ENCODE data around the gene GRK3.

GRK3 gene

DNA sequence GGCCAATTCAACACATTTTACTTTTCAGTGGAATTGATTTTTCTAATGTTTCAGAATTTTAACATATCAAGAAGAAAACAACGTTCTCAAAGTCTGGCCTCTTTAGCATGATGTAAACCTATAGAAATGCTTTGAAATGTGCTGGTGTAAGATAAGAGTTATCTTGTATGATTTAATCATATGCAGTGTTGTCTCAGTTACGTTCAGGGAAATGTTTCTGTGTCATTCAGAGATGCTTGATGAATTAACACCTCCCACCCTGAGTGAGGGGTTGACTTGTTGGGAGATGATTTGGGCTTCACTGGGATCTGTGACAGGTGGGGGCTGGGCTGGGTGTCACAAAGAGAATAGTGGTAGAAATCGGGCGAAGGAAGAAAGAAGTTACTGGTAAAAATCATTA, 161.8 kb downstream of the GRK3 start:
- DNase-seq (ENCODE audit: low read depth in 2 of 3, low spot score in 2 of 3): no peak

- no peak for DNase-seq (ENCODE audit: low read depth in 2 of 3, low spot score in 2 of 3)
Measured at GRCh38 chr22:25728071-25728470, 163.6 kb downstream of the GRK3 start.

DNA sequence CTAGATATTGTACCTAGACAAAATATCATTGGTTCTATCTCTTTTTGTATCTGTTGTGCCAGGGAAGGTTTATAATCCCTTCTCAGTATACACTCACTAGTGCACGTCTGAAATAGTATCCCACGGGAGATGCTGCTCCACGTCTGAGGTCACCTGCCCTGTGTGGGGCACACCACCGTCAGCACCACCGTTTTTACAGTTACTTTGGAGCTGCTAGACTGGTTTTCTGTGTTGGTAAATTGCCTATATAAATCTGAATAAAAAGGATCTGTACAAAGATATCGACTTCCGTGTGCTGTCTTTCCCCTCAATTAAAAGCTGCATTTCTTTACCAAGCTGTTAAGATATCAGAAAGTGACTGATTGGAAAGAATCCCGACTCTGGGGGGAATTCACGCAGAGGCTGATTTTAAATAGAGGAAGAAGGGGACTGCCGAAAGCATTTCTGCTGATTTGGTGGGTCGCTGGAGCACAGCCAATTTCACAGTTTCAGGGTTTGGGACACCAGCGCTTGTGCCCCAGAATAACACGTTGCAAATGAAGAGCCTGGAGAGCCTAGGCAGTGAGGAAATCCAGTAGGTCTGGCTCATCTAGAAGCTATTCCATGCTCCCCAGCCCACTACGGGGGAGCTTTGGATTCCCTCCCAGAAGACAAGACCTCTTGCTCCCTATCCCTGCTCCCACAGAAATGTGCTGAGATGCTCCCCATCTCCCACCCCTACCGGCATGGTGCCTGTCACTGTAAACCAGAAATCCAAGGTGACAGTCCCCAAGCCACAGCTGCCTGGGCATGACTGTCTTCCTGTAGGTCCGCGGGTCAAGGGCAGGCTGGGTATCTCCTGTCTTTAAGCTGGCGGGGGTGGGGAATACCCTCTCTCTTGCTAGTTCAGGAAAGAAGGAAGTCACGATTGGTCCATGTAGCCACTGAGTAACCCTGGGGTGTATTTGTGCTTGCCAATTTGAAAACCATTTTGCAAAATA, 164.8 kb downstream of the GRK3 start:
- no peak for DNase-seq (ENCODE audit: low read depth in 2 of 3, low spot score in 2 of 3)

DNA sequence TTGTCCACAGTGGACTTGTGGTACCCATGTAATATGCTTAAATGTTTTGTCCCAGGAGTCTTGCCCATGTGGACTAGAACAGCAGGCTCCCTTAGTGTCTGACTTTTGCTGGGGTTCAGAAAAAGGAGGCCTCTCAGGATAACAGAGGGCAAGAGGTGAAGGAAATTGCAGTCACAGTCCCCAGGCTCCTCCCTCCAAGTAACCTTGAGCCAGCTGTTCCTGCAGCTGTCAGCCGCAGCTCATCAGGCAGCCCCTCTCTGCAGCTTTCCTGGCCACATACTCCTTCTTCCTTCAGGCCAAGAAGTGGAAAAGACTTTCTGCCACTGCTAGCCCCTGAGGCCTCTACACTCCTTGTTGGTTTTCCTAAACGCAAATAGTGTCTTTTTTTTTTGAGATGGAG, 171.2 kb downstream of the GRK3 start:
- DNase-seq (ENCODE audit: low read depth in 2 of 3, low spot score in 2 of 3): no peak

DNA sequence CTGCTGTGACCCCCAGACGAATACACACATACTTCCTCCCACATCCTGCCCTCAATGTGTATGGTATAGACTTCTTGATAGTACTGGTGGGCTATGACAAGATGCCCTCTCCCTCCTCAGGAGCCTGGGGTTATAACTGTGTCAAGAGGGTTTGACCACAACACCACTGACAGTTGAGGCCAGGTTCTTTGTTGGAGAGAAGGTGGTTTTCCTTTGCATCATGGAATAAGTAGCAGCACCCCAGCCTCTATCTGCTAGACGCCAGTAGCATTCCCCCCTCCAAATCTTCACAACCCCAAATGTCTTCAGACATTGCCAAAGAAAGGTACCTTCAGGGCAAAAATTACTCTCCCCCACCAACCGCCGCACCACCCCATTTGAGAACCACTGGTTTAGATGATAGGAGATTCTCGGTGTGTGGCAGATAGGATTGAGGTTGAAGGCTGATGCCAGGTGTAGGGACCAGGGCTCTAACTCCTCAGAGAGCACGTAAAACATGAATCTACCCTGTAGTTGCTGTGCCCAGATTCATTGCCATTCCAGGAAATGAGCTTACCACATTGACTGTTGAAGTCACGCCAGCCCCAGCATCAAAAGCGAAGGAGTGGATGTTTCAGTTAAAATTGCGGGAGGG, 172.0 kb downstream of the GRK3 start:
- peak in 2 of 3 experiments; percentile 16 to 23 for DNase-seq (ENCODE audit: low read depth in 2 of 3, low spot score in 2 of 3)

- no peak for DNase-seq (ENCODE audit: low read depth in 2 of 3, low spot score in 2 of 3)
Measured at GRCh38 chr22:25739659-25740344, 175.3 kb downstream of the GRK3 start.

GRCh38 chr22:25741692-25742626, 177.5 kb downstream of the GRK3 start, which contains the start of gene MYO18B:
TSS of gene MYO18B (plus strand) at chr22:25742188. CDS start at chr22:25761093, 18,905 bp downstream.
- no peak for DNase-seq (ENCODE audit: low read depth in 2 of 3, low spot score in 2 of 3)

DNA sequence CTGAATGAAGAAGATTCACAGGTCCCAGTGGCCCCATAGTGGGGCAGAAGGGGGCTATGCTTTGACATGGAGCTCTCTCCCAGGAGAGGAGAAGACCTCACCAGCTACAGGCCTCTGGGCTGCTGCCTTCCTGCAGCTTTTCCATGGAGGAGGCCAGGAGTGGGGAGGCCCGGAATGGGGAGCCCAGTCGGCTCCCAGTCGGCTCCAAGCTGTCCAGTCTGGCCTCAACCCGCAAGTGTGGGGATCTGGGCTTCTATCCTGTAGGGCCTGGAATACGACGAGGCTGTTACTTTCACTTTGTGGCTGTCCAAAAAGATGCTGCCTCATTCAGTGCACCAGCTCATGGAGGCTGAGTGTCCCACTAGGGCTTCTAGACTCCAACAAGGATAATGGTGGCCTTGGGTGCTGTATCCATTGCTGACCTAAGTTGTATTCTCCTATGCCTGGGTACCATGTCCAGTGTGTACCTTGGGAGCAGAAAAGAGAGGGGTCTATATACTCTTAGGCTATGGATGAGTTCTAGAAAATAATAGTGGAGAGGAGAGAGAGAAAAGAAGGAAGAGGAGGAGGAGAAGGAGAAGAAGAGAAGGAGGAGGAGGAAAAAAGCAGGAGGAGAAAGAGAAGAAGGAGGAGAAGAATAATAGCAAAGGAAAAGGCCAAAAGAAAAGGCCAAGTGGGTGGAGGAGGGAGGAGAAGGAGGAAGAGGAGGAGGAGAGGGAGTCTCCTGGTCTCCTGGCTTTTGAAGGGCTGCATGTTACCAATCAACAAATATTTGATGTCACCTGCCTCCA, 178.6 kb downstream of the GRK3 start:
- DNase-seq (ENCODE audit: low read depth in 2 of 3, low spot score in 2 of 3): no peak

- no peak for DNase-seq (ENCODE audit: low read depth in 2 of 3, low spot score in 2 of 3)
Measured at GRCh38 chr22:25744694-25745093, 180.2 kb downstream of the GRK3 start.

- no peak for DNase-seq (ENCODE audit: low read depth in 2 of 3, low spot score in 2 of 3)
Measured at GRCh38 chr22:25745341-25746011, 181.0 kb downstream of the GRK3 start.

- DNase-seq (ENCODE audit: low read depth in 2 of 3, low spot score in 2 of 3): no peak
Measured at GRCh38 chr22:25746012-25746373, 181.5 kb downstream of the GRK3 start.

- DNase-seq (ENCODE audit: low read depth in 2 of 3, low spot score in 2 of 3): no peak
Measured at GRCh38 chr22:25747245-25747944, 182.9 kb downstream of the GRK3 start.

DNA sequence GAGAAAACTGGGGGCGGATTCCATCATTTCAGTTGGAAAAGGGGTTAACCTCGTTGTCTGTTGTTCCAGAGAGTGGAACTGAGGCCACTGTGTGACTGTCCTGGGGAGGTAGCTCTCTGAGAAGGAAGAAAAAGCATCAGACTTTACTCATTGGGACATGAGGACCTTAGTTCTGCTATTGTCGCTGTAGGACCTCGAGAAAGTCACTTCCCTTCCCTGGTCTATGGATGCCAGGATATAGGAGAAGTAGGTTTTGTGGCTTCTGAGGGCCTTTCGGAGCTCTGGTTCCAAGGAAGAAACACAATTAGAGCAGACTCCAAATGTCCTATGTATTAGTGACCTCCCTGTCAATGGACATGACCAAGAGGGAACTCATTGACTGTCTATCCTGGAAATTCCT, 183.7 kb downstream of the GRK3 start:
- DNase-seq (ENCODE audit: low read depth in 2 of 3, low spot score in 2 of 3): no peak

- DNase-seq (ENCODE audit: low read depth in 2 of 3, low spot score in 2 of 3): no peak
Measured at GRCh38 chr22:25748704-25749103, 184.2 kb downstream of the GRK3 start.

GRCh38 chr22:25749420-25750169, 185.1 kb downstream of the GRK3 start:
- DNase-seq (ENCODE audit: low read depth in 2 of 3, low spot score in 2 of 3): no peak

GRCh38 chr22:25750569-25751173, 186.2 kb downstream of the GRK3 start:
- DNase-seq (ENCODE audit: low read depth in 2 of 3, low spot score in 2 of 3): no peak

- DNase-seq (ENCODE audit: low read depth in 2 of 3, low spot score in 2 of 3): no peak
Measured at GRCh38 chr22:25751174-25751581, 186.7 kb downstream of the GRK3 start.

Measured in activated CD8-positive, alpha-beta memory T cell treated with anti-CD3 and anti-CD28 coated beads for 48 hours (primary cell).